ENCODE data around the gene C14orf180. TPM values are rescaled to one million over a fixed set of nuclear protein-coding genes. Genes with fewer than 3 reads are reported as not detected.
"Not testable (repeated sequence)": the region's sequence is repeated elsewhere in the genome, so short reads cannot be mapped to it uniquely, and the experiment has no call there.

Gene C14orf180
- total and polyA plus RNA-seq, 3 donors from 2014 or later = 0.16 to 0.86 TPM; not detected in 1

DNA sequence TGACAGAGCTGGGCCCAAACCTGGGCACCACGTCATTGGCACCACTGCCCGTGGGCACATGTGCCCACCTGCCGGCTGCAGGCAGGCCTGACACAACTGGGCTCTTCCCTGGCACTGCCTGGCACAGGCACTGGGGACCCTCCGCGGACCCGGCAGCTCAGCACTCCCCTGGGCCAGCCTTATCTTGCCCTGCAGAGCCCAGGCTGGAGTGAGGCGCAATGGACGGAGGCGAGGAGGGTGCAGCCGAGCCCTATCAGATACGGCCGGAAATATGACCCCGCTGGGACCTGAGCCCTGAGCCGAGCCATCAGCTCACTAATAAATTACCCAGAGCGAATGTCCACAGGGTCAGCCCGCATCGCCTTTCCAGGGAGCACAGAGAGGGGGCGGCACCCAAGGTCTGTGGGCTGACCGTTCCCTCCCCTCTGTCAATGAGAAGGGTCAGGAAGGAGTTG, 1.7 kb upstream of the C14orf180 start:
- WGBS, 2 donors = 62 to 80% methylated on average over 2 to 19 of the region's 19 CpGs

GRCh38 chr14:104578321-104578720, 1.2 kb upstream of the C14orf180 start:
- no peak overlapping the region for H3K4me3 ChIP-seq
- intact Hi-C loops (cut with DNase I; ENCODE audit: low total_unique reads) = no loop called here
- H3K27ac ChIP-seq = no peak overlapping the region
- H3K36me3 ChIP-seq (ENCODE audit: low read depth, missing control alignments) = no peaks in the 10 kb centered on the region
- peaks cover 21% of the 10 kb centered on the region for H3K4me1 ChIP-seq
- TF ChIP-seq POLR2A (IDR thresholded peaks at IDR 0.05) (no peak), CTCF (IDR thresholded peaks at IDR 0.05) (no peak)
- DNase-seq = no peak
- no peaks in the 10 kb centered on the region for H3K27me3 ChIP-seq
- WGBS, 2 donors = 60 to 80% methylated on average over 1 to 11 of the region's 11 CpGs
- no peaks in the 10 kb centered on the region for H3K9me3 ChIP-seq

More for the DNA sequence above, 1.7 kb upstream of the C14orf180 start:
- intact Hi-C loops (cut with DNase I; ENCODE audit: low total_unique reads) = no loop called here
- no peak overlapping the region for H3K27ac ChIP-seq
- H3K4me3 ChIP-seq = no peak overlapping the region
- no peaks in the 10 kb centered on the region for H3K27me3 ChIP-seq
- no peak for DNase-seq
- TF ChIP-seq CTCF (IDR thresholded peaks at IDR 0.05) (no peak), POLR2A (IDR thresholded peaks at IDR 0.05) (no peak)
- no peaks in the 10 kb centered on the region for H3K9me3 ChIP-seq
- peaks cover 19% of the 10 kb centered on the region for H3K4me1 ChIP-seq
- no peaks in the 10 kb centered on the region for H3K36me3 ChIP-seq (ENCODE audit: low read depth, missing control alignments)

DNA sequence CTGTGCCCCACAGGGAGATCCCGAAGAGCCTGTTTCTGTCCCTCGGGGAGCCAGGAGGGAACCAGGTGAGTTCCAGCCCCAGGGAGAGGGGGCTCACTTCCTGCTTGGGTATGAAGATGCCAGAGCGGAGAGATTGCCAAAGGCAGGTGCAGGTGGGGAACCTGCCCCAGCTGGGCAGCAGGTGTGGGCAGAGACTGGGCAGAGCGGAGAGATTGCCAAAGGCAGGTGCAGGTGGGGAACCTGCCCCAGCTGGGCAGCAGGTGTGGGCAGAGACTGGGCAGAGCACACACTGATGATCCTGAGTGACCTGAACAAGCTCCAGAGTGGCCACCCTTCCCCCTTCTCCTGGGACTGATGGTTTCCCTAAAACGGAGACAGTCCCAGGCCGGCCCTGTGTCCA, 375 bp downstream of the C14orf180 start:
- H3K4me3 ChIP-seq; H3K36me3 ChIP-seq (ENCODE audit: low read depth, missing control alignments); H3K27me3 ChIP-seq; H3K9me3 ChIP-seq; DNase-seq; H3K27ac ChIP-seq; intact Hi-C loops (cut with DNase I; ENCODE audit: low total_unique reads): not testable (repeated sequence)
- 89 to 92% methylated on average over 6 of the region's 6 CpGs for WGBS, 2 donors
- peaks cover 21% of the 10 kb centered on the region for H3K4me1 ChIP-seq

DNA sequence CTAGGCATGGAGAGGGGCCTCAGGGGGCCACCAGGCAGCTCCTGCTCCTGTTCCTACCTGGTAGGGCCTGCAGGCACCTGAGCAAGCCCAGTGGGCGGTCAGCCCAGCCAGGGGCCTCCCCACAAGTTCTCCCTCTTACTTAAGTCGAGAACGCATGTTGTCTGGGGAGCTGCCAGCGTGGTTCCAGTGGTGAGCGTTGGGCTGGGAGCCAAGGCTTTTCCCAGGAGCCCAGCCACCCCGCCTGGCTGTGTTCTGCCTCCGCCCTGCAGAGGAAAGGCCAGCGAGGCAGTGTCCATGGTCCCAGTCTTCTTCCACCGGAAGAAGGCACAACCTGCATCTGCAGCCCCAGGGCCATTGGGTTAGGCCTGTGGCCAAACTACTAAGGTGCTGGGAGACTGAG, 1.4 kb downstream of the C14orf180 start:
- Histone ChIP-seq H3K4me3 (no peak overlapping the region), H3K36me3 (ENCODE audit: low read depth, missing control alignments) (no peaks in the 10 kb centered on the region), H3K4me1 (peaks cover 21% of the 10 kb centered on the region), H3K9me3 (no peaks in the 10 kb centered on the region), H3K27me3 (no peaks in the 10 kb centered on the region), H3K27ac (no peak overlapping the region)
- TF ChIP-seq CTCF (IDR thresholded peaks at IDR 0.05) (no peak), POLR2A (IDR thresholded peaks at IDR 0.05) (no peak)
- intact Hi-C loops (cut with DNase I; ENCODE audit: low total_unique reads) = no loop called here
- DNase-seq = peak; percentile 61
- whole genome bisulfite sequencing, 2 donors = 56% methylated on average over 9 of the region's 9 CpGs; no CpG with 5 or more reads in 1 of the 2 donors

DNA sequence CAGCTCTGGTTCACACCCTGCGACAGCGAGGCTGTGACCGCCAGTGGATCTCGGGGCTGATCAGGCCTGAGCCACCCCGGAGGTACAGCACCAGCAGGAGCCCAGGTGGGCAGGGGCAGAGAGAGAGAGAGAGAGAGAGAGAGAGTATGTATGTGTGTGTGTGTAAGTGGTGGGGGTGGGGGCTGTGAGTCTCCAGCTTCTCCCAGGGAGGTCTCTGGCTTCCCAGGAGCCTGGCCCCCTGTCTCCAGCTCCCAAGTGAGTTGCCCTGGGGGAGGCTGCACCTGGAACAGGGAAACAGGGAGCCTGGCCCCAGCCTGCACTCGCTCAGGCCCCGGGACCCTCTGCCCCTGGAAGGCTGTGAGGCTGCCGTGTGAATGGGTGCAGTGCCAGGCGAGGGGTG, 2.0 kb downstream of the C14orf180 start:
- Histone ChIP-seq H3K4me1 (peaks cover 21% of the 10 kb centered on the region), H3K27me3 (no peaks in the 10 kb centered on the region), H3K27ac (no peak overlapping the region), H3K36me3 (ENCODE audit: low read depth, missing control alignments) (no peaks in the 10 kb centered on the region), H3K9me3 (no peaks in the 10 kb centered on the region), H3K4me3 (no peak overlapping the region)
- 87 to 88% methylated on average over 5 to 9 of the region's 9 CpGs for WGBS, 2 donors
- DNase-seq = no peak
- TF ChIP-seq CTCF (IDR thresholded peaks at IDR 0.05) = no peak
- no peak for TF ChIP-seq POLR2A (IDR thresholded peaks at IDR 0.05)
- intact Hi-C loops (cut with DNase I; ENCODE audit: low total_unique reads) = no loop called here
